MM.1S (cell line): ENCODE data around the gene ZNF552.
"Not testable (repeated sequence)": the region's sequence is repeated elsewhere in the genome, so short reads cannot be mapped to it uniquely, and the experiment has no call there.

Experiments
- DNase-seq: peaks from one replicate; pipeline ENCODE4 v3.0.0-alpha.2; 2015
- H2AFZ ChIP-seq: fragments of 300-600 bp; sonication (generic); 2 replicates; pipeline ENCODE4 v1.6.0; 2016; ENCODE audit warnings: antibody characterized with exemption, low read length
- H3F3A ChIP-seq: fragments of 300-600 bp; sonication (generic); 2 replicates; pipeline ENCODE4 v1.6.1; 2016; ENCODE audit warnings: mild to moderate bottlenecking, antibody characterized with exemption, low read length, moderate library complexity, mixed read lengths; ENCODE audit not compliant: insufficient read depth
- H3K27ac ChIP-seq: fragments of 300-600 bp; sonication (generic); 2 replicates; pipeline ENCODE4 v1.5.1; 2016; ENCODE audit warnings: mild to moderate bottlenecking, low read length
- H3K27me3 ChIP-seq: fragments of 300-600 bp; sonication (generic); replicated peaks from 2 replicates; pipeline ENCODE4 v1.6.0; 2016; ENCODE audit warnings: low read length; ENCODE audit not compliant: insufficient read depth
- H3K36me3 ChIP-seq: fragments of 300-600 bp; sonication (generic); replicated peaks from 2 replicates; pipeline ENCODE4 v1.6.1; 2016; ENCODE audit warnings: mild to moderate bottlenecking, low read length, mixed read lengths; ENCODE audit not compliant: insufficient read depth
- H3K4me1 ChIP-seq: fragments of 300-600 bp; sonication (generic); 2 replicates; pipeline ENCODE4 v1.6.1; 2016; ENCODE audit warnings: low read length, mixed read lengths
- H3K4me2 ChIP-seq: fragments of 300-600 bp; sonication (generic); 2 replicates; pipeline ENCODE4 v1.6.0; 2016; ENCODE audit warnings: low read depth, low read length
- H3K4me3 ChIP-seq: fragments of 300-600 bp; sonication (generic); 2 replicates; pipeline ENCODE4 v1.5.1; 2016; ENCODE audit warnings: low read length, mixed read lengths
- H3K79me2 ChIP-seq: fragments of 300-600 bp; sonication (generic); 2 replicates; pipeline ENCODE4 v1.6.1; 2016; ENCODE audit warnings: mixed run types, low read length, mixed read lengths
- H3K9ac ChIP-seq: fragments of 300-600 bp; sonication (generic); 2 replicates; pipeline ENCODE4 v1.6.1; 2016; ENCODE audit warnings: low read length, mixed read lengths
- H3K9me2 ChIP-seq: fragments of 300-600 bp; sonication (generic); replicated peaks from 2 replicates; pipeline ENCODE4 v1.6.1; 2016; ENCODE audit warnings: mild to moderate bottlenecking, low read length, mixed read lengths; ENCODE audit not compliant: insufficient read depth
- H3K9me3 ChIP-seq: fragments of 300-600 bp; sonication (generic); replicated peaks from 2 replicates; pipeline ENCODE4 v1.6.1; 2016; ENCODE audit warnings: mild to moderate bottlenecking, low read length, mixed read lengths; ENCODE audit not compliant: insufficient read depth
- H4K20me1 ChIP-seq: fragments of 300-600 bp; sonication (generic); 2 replicates; pipeline ENCODE4 v1.6.1; 2016; ENCODE audit warnings: mild to moderate bottlenecking, low read length, moderate library complexity, mixed read lengths; ENCODE audit not compliant: insufficient read depth
- EZH2 ChIP-seq: fragments of 300-600 bp; sonication (generic); optimal IDR thresholded peaks from 2 replicates; pipeline ENCODE3; 2017; ENCODE audit warnings: low read depth, mild to moderate bottlenecking, antibody characterized with exemption, low read length, mixed read lengths
- EZH2phosphoT487 ChIP-seq: fragments of 300-600 bp; sonication (generic); IDR thresholded peaks from 2 replicates; pipeline ENCODE4 v1.6.1; 2018; ENCODE audit warnings: antibody characterized with exemption, low read length
- TF ChIP-seq, protein P1 (sequence below): fragments of 300-600 bp; sonication (generic); IDR thresholded peaks from 2 replicates; pipeline ENCODE4 v1.5.1; 2016; ENCODE audit warnings: antibody characterized with exemption, low read length, mixed read lengths

ZNF552 gene

GRCh38 chr19:57841122-57841763 is 26.5 kb upstream of the ZNF552 start:
- no peak overlapping the region for H3K4me3 ChIP-seq
- H3K36me3 ChIP-seq = no peaks in the 10 kb centered on the region; the same call in none of the 2 replicates
- no peaks in the 10 kb centered on the region for H3K27me3 ChIP-seq
- no peaks in the 10 kb centered on the region for H3F3A ChIP-seq
- no peak overlapping the region for H3K4me2 ChIP-seq
- H3K4me1 ChIP-seq = no peaks in the 10 kb centered on the region
- H3K9me3 ChIP-seq = no peaks in the 10 kb centered on the region
- H3K79me2 ChIP-seq = peaks cover 35% of the 10 kb centered on the region
- H3K9me2 ChIP-seq = no peaks in the 10 kb centered on the region
- H3K27ac ChIP-seq = no peak overlapping the region
- no peaks in the 10 kb centered on the region for H4K20me1 ChIP-seq
- no peak overlapping the region for H2AFZ ChIP-seq
- no peak for DNase-seq
- no peak for TF ChIP-seq EZH2
- TF ChIP-seq, protein P1, sequence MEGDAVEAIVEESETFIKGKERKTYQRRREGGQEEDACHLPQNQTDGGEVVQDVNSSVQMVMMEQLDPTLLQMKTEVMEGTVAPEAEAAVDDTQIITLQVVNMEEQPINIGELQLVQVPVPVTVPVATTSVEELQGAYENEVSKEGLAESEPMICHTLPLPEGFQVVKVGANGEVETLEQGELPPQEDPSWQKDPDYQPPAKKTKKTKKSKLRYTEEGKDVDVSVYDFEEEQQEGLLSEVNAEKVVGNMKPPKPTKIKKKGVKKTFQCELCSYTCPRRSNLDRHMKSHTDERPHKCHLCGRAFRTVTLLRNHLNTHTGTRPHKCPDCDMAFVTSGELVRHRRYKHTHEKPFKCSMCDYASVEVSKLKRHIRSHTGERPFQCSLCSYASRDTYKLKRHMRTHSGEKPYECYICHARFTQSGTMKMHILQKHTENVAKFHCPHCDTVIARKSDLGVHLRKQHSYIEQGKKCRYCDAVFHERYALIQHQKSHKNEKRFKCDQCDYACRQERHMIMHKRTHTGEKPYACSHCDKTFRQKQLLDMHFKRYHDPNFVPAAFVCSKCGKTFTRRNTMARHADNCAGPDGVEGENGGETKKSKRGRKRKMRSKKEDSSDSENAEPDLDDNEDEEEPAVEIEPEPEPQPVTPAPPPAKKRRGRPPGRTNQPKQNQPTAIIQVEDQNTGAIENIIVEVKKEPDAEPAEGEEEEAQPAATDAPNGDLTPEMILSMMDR = no peak
- no peak overlapping the region for H3K9ac ChIP-seq

GRCh38 chr19:57838622-57839191 is 24.0 kb upstream of the ZNF552 start:
- not testable (repeated sequence) for H3K27ac ChIP-seq, H3K4me1 ChIP-seq, H3K36me3 ChIP-seq, H3K4me3 ChIP-seq, H2AFZ ChIP-seq, H3K9me3 ChIP-seq, H3K4me2 ChIP-seq, H3F3A ChIP-seq, H3K27me3 ChIP-seq, H3K9me2 ChIP-seq, DNase-seq, H3K9ac ChIP-seq, H4K20me1 ChIP-seq
- peaks cover 21% of the 10 kb centered on the region for H3K79me2 ChIP-seq

DNA sequence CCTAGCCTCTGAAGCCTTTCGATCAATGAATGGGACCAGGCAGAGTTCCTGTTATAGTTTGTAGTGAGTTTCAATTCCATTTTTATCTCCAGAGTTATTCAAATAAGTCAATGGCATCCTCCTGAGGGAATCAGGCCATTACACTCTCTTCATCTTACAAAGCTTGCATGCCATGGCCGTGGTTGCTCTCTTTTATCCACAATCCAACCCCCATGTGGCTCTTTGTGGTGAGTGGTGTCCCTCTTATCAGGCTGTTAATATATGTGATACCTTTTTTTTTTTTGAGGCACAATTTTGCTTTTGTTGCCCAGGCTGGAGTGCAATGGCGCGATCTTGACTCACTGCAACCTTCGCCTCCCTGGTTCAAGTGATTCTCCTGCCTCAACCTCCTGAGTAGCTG is 22.3 kb upstream of the ZNF552 start:
- not testable (repeated sequence) for H3K4me3 ChIP-seq, H4K20me1 ChIP-seq, H3K27me3 ChIP-seq, H3K4me2 ChIP-seq, H3K9me2 ChIP-seq, H3F3A ChIP-seq, H3K9me3 ChIP-seq, H2AFZ ChIP-seq, H3K9ac ChIP-seq, H3K36me3 ChIP-seq, DNase-seq, H3K4me1 ChIP-seq, H3K27ac ChIP-seq
- H3K79me2 ChIP-seq = peaks cover 20% of the 10 kb centered on the region

DNA sequence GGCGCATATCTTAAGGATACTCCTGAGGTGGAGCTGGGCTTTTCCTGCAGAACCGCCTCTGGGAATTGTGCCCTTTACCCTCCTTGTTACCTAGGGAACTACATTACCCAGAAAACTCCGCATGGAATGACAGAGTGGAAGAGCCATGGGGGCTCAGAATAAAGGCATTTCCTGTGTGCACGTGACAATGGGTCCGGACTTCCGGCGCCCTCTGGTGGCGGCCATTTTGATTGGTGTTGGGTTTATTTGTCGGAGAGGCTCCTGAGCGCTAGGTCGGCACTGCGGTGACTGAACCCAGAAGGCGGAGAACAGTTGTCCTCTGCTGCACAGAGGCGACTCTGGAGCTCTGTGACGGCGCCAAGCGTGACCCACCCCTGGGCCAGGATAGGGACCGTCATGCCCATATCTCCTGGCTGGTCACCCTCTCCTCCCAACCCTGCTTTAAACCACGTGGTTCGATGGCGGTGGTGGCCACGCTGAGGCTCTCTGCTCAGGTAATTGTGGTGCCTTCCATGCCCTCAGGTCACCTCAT is 15.4 kb upstream of the ZNF552 start, which contains the start of gene ZNF587B:
Gene ZNF587B, plus strand, starts transcription at position 229 of the 532 bp plus-strand sequence. Its CDS starts 230 bp downstream, at position 459.
- H3K27ac ChIP-seq = no peak within 1 kb of the TSS
- H4K20me1 ChIP-seq = no peaks in the 10 kb centered on the region
- no peaks in the 10 kb centered on the region for H3K4me1 ChIP-seq
- H3K36me3 ChIP-seq = peaks cover 3% of the 10 kb centered on the region; the same call in 1 of the 2 replicates
- H3K79me2 ChIP-seq = peaks cover 63% of the 10 kb centered on the region
- no peak within 1 kb of the TSS for H3K4me2 ChIP-seq
- H3K9me3 ChIP-seq = no peaks in the 10 kb centered on the region
- TF ChIP-seq, protein P1 = peak; percentile 24
- TF ChIP-seq EZH2phosphoT487 = no peak
- TF ChIP-seq EZH2 = no peak
- H3K27me3 ChIP-seq = no peaks in the 10 kb centered on the region
- no peak within 1 kb of the TSS for H2AFZ ChIP-seq
- H3K9me2 ChIP-seq = no peaks in the 10 kb centered on the region
- DNase-seq = no peak
- no peak within 1 kb of the TSS for H3K4me3 ChIP-seq
- no peaks in the 10 kb centered on the region for H3F3A ChIP-seq
- H3K9ac ChIP-seq = no peak within 1 kb of the TSS
